Measurements from ENCODE around the gene CDKN1C. TPM values are rescaled to one million over a fixed set of nuclear protein-coding genes. Genes with fewer than 3 reads are reported as not detected.
A peak's percentile ranks its signal among the peaks of the same experiment; 100 is the strongest.

Gene CDKN1C
- total RNA-seq, 1 donor from 2014 or later = 42.1 TPM

DNA sequence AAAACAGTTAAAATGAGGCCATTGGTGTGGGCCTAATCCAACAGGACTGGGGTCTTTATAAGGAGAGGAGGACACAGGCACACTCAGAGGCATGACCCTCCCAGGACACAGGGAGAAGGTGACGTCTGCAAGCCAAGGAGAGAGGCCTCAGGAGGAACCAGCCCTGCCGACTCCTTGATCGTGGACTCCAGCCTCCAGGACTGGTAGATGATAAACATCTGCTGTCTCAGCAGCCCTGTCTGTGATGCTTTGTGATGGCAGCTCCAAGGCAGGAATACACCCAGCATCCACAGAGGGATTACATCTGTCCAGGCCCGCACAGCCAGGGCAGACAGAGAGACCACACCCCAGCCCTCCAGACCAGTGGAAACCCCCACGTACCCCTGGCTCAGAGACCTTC lies 18.4 kb downstream of the CDKN1C start:
- DNase-seq (no peak), ATAC-seq (no peak)
- intact Hi-C loops (cut with DNase I) = no loop called here
- Histone ChIP-seq H3K9me3 (no peaks in the 10 kb centered on the region), H3K4me3 (no peak overlapping the region), H3K36me3 (no peaks in the 10 kb centered on the region), H3K4me1 (peaks cover 7% of the 10 kb centered on the region), H3K27me3 (peaks cover 36% of the 10 kb centered on the region), H3K27ac (no peak overlapping the region)
- TF ChIP-seq, protein P1, sequence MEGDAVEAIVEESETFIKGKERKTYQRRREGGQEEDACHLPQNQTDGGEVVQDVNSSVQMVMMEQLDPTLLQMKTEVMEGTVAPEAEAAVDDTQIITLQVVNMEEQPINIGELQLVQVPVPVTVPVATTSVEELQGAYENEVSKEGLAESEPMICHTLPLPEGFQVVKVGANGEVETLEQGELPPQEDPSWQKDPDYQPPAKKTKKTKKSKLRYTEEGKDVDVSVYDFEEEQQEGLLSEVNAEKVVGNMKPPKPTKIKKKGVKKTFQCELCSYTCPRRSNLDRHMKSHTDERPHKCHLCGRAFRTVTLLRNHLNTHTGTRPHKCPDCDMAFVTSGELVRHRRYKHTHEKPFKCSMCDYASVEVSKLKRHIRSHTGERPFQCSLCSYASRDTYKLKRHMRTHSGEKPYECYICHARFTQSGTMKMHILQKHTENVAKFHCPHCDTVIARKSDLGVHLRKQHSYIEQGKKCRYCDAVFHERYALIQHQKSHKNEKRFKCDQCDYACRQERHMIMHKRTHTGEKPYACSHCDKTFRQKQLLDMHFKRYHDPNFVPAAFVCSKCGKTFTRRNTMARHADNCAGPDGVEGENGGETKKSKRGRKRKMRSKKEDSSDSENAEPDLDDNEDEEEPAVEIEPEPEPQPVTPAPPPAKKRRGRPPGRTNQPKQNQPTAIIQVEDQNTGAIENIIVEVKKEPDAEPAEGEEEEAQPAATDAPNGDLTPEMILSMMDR (IDR thresholded peaks at IDR 0.05) = no peak

DNA sequence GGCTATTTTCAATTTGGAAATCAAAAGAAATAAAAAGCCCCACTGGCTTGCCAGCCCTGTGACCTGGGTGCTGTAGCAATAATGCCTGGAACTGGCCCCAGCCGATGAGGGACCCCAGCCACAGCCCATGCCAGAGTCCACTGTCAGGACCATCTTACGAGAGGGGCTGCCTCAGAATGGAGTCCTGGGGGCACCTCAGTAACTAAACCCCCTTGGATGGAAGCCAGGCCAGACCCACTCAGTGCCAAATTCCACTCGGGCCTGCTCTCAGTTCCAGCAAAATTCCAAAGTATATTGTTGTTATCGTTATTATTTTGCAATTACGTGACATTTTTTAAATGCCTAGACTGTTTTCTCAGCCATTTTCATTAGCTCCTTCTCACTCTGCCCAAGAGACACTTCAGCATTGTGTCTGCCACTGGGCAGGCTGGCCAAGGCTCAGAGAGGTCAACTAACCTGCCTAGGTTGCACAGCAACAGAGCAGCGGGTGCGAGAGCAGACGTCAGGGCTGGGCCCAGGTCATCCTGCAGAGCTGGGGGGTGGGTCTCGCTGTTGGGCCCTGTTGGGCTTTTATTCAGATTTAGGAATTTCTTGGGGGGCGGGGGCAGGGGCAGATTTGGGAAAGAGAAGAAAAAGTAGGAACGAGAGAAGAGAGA lies 19.5 kb downstream of the CDKN1C start:
- H3K36me3 ChIP-seq = no peaks in the 10 kb centered on the region
- intact Hi-C loops (cut with DNase I) = no loop called here
- ATAC-seq (no peak), DNase-seq (no peak)
- H3K9me3 ChIP-seq = no peaks in the 10 kb centered on the region
- TF ChIP-seq, protein P1 (IDR thresholded peaks at IDR 0.05) = no peak
- peaks cover 3% of the 10 kb centered on the region for H3K4me1 ChIP-seq
- no peak overlapping the region for H3K4me3 ChIP-seq
- H3K27me3 ChIP-seq = peaks cover 39% of the 10 kb centered on the region
- peak overlapping the region; percentile 47 for H3K27ac ChIP-seq

DNA sequence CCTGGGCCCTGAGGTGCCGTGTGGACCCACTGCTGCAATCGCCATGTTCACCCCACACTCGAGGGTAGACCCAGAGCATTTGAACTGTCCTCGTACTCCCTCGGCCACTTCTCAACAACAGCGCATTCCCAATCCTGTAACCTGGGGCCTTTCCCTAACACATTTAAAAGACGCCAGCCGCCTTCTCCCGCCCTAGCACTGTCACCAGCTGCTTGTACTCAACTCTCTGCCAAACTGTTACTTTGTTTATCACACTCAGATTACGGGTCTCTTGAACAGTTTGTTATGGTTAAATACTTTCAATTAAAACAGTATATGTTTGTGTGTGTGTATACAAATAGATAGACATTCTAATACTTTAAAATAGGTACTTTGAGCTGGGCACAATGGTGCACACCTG lies 20.7 kb downstream of the CDKN1C start:
- H3K36me3 ChIP-seq = no peaks in the 10 kb centered on the region
- H3K4me3 ChIP-seq = no peak overlapping the region
- TF ChIP-seq, protein P1 (IDR thresholded peaks at IDR 0.05) = no peak
- H3K4me1 ChIP-seq = no peaks in the 10 kb centered on the region
- H3K27ac ChIP-seq = no peak overlapping the region
- ATAC-seq = no peak
- intact Hi-C loops (cut with DNase I) = no loop called here
- peaks cover 28% of the 10 kb centered on the region for H3K27me3 ChIP-seq
- no peak for DNase-seq
- H3K9me3 ChIP-seq = no peaks in the 10 kb centered on the region

DNA sequence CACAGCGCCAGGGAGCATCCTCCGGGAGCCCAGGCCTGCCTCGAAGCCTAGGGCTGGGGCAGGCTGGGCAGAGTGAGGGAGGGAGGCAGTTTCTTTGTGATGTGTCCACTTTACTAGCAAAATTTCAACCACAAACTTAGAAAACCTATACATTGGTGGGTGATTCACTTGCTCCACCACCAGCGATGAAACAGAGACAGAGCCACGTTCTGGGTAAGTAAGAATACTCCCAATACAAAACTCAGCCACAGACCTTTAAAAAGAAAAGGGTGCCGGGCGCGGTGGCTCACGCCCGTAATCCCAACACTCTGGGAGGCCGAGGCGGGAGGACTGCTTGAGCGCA lies 22.3 kb downstream of the CDKN1C start:
- H3K4me1 ChIP-seq = no peaks in the 10 kb centered on the region
- ATAC-seq (no peak), DNase-seq (no peak)
- no peaks in the 10 kb centered on the region for H3K36me3 ChIP-seq
- TF ChIP-seq, protein P1 (IDR thresholded peaks at IDR 0.05) = no peak
- H3K27ac ChIP-seq = peak overlapping the region; percentile 36
- H3K27me3 ChIP-seq = peaks cover 18% of the 10 kb centered on the region
- H3K9me3 ChIP-seq = no peaks in the 10 kb centered on the region
- H3K4me3 ChIP-seq = no peak overlapping the region
- intact Hi-C loops (cut with DNase I) = no loop called here

DNA sequence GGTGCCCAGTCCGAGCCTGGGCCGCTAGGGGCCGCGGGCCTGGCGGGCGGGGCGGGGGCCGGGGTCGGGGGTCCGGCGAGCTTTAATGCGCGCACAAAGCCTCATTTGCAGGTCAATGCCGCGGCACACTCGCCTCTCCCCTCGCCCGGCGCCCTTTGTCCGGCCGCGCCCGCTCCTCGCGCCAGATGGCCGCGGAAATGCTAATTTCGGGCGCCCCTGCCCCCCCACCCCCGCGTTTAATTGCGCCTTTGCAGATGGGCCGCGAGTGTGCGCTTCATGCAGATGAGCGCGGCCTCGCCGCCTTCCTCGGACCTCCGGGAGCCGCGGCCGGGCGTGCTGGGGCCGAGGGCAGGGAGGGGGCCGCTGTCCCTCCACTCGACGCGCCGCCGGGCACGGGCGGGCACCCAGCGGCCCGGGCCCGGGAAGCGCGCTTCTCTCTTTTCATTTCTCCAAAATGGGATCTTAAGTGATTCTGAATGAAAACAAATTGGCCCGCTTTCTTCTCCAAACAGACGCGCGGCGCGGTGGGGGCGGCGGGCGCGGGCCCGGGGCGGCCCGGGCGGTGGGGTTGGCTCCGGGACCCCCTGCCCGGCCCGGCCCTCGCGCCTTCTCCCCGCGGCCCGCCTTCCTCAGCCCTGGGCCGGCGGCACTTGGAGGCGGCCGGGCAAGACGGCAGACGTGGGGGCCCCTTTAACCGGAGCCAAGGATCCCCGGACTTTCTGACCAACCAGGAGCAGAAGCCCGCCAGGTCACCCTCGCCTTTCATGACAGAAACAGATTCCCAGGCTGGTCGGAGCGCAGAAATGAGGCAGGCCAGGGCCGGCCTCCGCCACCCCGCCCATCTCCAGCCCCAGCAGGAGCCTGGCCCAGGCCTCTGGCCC lies 22.9 kb downstream of the CDKN1C start:
- intact Hi-C loops (cut with DNase I) = no loop called here
- peak overlapping the region; percentile 16 for H3K4me3 ChIP-seq
- DNase-seq = no peak
- TF ChIP-seq, protein P1 (IDR thresholded peaks at IDR 0.05) = no peak
- no peak for ATAC-seq
- peak overlapping the region; percentile 36 for H3K27ac ChIP-seq
- peaks cover 18% of the 10 kb centered on the region for H3K27me3 ChIP-seq
- H3K9me3 ChIP-seq = no peaks in the 10 kb centered on the region
- H3K36me3 ChIP-seq = no peaks in the 10 kb centered on the region
- H3K4me1 ChIP-seq = no peaks in the 10 kb centered on the region

Data from upper lobe of right lung (tissue), 1 donor.